ENCODE results near the gene ZNF764.
"Not testable (repeated sequence)": the region's sequence is repeated elsewhere in the genome, so short reads cannot be mapped to it uniquely, and the experiment has no call there.

The ZNF764 gene

DNA sequence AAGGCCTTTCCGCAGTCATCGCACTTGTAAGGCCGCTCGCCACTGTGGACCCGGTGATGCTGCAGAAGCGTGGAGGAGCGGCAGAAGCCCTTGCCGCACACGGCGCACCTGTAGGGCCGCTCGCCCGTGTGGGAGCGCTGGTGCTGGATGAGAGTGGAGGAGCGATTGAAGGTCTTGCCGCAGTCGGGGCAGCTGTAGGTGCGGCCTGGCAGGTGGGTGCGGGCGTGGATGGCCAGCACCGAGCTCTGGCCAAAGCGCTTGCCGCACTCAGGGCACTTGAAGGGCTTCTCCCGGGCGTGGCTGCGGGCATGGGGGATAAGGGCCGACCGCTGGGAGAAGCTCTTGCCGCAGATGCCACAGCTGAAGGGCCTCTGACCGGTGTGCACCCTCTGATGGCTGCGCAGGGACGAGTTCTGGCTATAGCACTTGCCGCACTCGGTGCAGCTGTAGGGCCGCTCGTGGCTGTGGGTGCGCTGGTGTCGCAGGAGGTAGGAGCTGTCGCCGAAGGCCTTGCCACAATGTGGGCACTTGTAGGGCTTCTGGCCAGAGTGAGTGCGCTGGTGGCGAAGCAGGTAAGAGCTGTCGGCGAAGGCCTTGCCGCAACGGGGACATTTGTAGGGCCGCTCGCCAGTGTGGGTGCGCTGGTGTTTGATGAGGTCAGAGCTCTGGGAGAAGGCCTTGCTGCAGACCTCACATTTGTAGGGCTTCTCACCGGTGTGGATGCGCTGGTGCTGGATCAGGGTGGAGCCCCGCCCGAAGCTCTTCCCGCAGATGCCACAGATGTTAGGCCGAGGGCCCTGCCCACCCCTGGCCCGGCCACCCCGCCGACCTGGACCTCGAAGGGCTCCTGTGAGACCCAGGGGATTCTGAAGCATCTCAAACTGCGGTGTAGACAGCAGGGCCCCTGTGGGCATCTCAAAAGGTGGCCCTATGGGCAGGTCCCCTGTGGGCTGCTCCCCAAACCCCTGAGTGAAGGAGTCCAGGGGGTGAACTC lies 33.3 kb downstream of the ZNF764 start:
- H3K4me3 ChIP-seq (ENCODE audit: low read depth, low read length), result no peak overlapping the region
- no peaks in the 10 kb centered on the region for H3K27me3 ChIP-seq (replicated peaks)
- peaks cover 4% of the 10 kb centered on the region for H3K36me3 ChIP-seq (replicated peaks)
- TF ChIP-seq CTCF (IDR thresholded peaks at IDR 0.05; ENCODE audit: low read depth, low read length, missing control alignments), result no peak
- no peak overlapping the region for H3K27ac ChIP-seq
- DNase-seq, result no peak
- in situ Hi-C loops (cut with HindIII; ENCODE audit: low pct_ligation_motif_present, low sequenced_read_pairs), result no loop called here

- TF ChIP-seq CTCF (IDR thresholded peaks at IDR 0.05; ENCODE audit: low read depth, low read length, missing control alignments), result no peak
- H3K27ac ChIP-seq, result no peak overlapping the region
- peaks cover 4% of the 10 kb centered on the region for H3K36me3 ChIP-seq (replicated peaks)
- H3K27me3 ChIP-seq (replicated peaks), result no peaks in the 10 kb centered on the region
- in situ Hi-C loops (cut with HindIII; ENCODE audit: low pct_ligation_motif_present, low sequenced_read_pairs), result no loop called here
- H3K4me3 ChIP-seq (ENCODE audit: low read depth, low read length), result no peak overlapping the region
- peak; percentile 33 for DNase-seq
Measured at GRCh38 chr16:30523768-30524574, 34.2 kb downstream of the ZNF764 start.

DNA sequence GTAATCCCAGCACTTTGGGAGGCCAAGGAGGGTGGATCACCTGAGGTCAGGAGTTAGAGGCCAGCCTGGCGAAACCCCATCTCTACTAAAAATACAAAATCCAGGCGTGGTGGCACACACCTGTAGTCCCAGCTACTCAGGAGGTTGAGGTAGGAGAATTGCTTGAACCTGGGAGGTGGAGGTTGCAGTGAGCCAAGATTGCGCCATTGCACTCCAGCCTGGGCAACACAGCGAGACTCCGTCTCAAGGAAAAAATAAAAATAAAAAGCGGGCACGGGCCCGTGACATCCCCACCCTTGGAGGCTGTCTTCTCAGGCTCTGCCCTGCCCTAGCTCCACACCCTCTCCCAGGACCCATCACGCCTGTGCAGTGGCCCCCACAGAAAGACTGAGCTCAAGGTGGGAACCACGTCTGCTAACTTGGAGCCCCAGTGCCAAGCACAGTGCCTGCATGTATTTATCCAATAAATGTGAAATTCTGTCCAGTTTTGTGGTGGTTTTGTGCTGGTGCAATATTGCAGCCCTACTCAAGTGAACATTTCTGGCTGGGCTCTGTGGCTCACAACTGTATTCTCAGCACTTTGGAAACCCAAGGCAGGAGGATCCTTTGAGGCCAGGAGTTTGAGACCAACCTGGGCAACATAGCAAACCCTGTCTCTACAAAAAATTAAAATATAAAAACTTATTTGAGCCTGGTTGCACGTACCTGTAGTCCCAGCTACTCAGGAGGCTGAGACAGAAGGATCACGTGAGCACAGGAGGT lies 35.3 kb downstream of the ZNF764 start:
- DNase-seq; H3K36me3 ChIP-seq (replicated peaks); H3K27me3 ChIP-seq (replicated peaks); H3K27ac ChIP-seq; in situ Hi-C loops (cut with HindIII; ENCODE audit: low pct_ligation_motif_present, low sequenced_read_pairs); H3K4me3 ChIP-seq (ENCODE audit: low read depth, low read length): not testable (repeated sequence)

DNA sequence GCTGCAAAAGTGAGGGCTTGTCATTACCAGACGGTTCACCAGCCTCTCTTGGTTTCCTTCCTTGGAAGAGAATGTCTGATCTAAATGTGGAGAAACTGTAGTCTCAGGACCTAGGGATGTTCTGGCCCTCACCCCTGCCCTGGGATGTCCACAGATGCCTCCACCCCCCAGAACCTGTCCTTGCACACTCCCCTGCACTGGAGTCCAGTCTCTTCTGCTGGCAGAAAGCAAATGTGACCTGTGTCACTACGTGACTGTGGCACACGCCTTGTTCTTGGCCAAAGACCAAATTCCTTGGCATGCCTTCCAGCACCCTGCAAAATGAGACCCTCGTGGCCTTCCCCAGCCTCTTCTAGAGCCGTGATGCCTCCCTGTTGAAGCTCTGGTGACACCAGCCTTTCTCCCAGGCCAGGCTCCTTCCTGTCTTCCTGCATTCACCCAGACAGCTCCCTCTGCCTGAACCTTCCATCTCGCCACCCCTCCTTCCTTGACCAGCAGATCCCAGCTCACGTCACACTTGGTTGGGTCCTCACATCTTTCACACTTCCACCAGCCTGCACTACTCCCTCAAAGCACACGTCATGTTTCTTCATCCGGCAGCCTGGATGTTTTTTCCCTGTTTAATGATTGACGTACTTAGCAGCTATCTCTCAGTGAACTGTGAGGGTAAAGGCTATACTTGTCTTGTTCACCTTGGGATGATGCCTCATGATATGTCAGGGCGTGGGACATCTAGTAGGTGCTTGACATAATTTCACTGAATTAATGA lies 36.1 kb downstream of the ZNF764 start:
- peaks cover 4% of the 10 kb centered on the region for H3K36me3 ChIP-seq (replicated peaks)
- H3K27me3 ChIP-seq (replicated peaks), result no peaks in the 10 kb centered on the region
- no peak for TF ChIP-seq CTCF (IDR thresholded peaks at IDR 0.05; ENCODE audit: low read depth, low read length, missing control alignments)
- H3K4me3 ChIP-seq (ENCODE audit: low read depth, low read length), result no peak overlapping the region
- DNase-seq, result no peak
- no peak overlapping the region for H3K27ac ChIP-seq
- in situ Hi-C loops (cut with HindIII; ENCODE audit: low pct_ligation_motif_present, low sequenced_read_pairs), result no loop called here

DNA sequence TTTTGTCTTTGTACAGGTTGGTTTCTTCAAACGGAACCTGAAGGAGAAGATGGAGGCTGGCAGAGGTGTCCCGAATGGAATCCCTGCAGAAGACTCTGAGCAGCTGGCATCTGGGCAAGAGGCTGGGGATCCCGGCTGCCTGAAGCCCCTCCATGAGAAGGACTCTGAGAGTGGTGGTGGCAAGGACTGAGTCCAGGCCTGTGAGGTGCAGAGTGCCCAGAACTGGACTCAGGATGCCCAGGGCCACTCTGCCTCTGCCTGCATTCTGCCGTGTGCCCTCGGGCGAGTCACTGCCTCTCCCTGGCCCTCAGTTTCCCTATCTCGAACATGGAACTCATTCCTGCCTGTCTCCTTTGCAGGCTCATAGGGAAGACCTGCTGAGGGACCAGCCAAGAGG lies 36.7 kb downstream of the ZNF764 start:
- Histone ChIP-seq H3K36me3 (replicated peaks) (peaks cover 4% of the 10 kb centered on the region), H3K27me3 (replicated peaks) (no peaks in the 10 kb centered on the region), H3K4me3 (ENCODE audit: low read depth, low read length) (no peak overlapping the region), H3K27ac (no peak overlapping the region)
- DNase-seq, result no peak
- in situ Hi-C loops (cut with HindIII; ENCODE audit: low pct_ligation_motif_present, low sequenced_read_pairs), result no loop called here
- no peak for TF ChIP-seq CTCF (IDR thresholded peaks at IDR 0.05; ENCODE audit: low read depth, low read length, missing control alignments)
